T-helper 9 cell (primary cell): ENCODE measurements around the gene CDK5RAP3.
"Not testable (repeated sequence)": the region's sequence is repeated elsewhere in the genome, so short reads cannot be mapped to it uniquely, and the experiment has no call there.

Source experiments
- DNase-seq: peaks from one replicate; pipeline ENCODE4 v3.0.0-alpha.2; 2020

The CDK5RAP3 gene

GRCh38 chr17:47975823-47976205 lies 4.9 kb downstream of the CDK5RAP3 start:
- DNase-seq, result no peak

GRCh38 chr17:47978324-47978723 lies 7.4 kb downstream of the CDK5RAP3 start:
- peak; percentile 31 for DNase-seq

DNA sequence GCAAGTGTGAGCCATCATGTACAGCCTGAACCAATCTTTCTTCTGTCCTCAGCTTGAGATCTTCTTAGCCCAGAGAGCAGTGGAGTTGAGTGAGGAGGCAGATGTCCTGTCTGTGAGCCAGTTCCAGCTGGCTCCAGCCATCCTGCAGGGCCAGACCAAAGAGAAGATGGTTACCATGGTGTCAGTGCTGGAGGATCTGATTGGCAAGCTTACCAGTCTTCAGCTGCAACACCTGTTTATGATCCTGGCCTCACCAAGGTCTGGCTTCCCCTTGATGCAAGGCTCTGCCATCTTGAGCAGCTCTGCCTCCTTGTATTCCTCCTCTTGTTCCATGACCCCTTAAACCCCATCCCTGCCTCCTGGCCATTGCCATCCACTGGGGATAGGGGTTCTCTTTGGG lies 9.6 kb downstream of the CDK5RAP3 start:
- DNase-seq, result no peak

DNA sequence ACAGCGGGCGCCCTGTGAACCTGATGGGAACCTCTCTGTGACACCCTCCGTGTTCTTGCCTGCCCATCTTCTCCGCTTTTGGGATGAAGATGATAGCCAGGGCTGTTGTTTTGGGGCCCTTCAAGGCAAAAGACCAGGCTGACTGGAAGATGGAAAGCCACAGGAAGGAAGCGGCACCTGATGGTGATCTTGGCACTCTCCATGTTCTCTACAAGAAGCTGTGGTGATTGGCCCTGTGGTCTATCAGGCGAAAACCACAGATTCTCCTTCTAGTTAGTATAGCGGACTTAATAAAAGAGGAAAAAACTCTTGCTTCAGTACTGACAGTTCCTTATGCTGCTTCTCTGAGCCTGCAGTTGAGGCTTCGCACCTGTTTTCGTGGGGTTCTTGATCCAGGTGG lies 10.5 kb downstream of the CDK5RAP3 start:
- DNase-seq, result no peak

DNA sequence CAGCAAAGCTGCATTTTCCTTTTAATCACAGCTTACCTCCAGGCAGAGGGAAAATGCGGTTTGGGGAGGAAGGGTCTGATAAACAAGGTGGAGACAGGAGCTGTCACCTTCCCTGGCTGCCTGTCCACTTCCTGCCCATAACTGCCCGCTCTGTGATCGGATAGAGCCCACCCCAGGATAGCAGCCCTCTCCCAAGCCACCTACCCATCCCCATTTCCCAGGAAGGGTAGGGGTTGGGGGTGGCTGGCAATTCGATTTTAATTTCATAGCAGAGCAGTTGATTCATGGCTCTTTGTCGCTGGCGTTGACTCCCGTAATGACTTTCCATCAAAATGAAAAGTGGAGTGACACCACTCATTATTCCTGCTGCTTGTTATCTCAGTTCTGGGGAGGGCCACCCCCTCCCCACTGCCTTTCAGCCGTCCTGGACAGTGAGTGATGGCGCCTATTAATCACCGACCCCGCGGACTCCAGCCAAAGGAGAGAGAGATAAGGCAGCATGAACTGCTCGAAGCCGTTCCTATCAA lies 11.2 kb downstream of the CDK5RAP3 start:
- no peak for DNase-seq

GRCh38 chr17:47982645-47983390 lies 11.9 kb downstream of the CDK5RAP3 start:
- no peak for DNase-seq

GRCh38 chr17:47983492-47984223 lies 12.7 kb downstream of the CDK5RAP3 start:
- DNase-seq, result no peak

DNA sequence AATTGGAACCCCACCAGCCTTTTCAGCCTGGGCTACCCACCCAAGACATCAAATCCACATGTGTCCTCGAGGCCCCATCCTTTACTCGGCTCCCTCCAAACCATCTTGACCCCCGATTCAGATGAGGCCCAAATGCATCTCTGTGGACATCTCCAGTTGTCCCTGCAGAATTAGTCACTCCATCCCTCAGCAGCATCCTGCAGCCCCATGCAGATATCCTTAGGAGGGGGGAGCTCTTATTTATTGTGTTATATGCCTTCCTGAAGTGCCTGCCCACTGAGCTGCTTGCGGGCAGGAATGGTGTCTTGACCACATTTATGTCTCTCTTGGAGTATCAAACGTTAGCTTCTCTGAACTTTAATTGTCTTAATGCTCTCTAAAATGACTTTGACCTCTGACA lies 15.6 kb downstream of the CDK5RAP3 start:
- DNase-seq, result no peak

DNA sequence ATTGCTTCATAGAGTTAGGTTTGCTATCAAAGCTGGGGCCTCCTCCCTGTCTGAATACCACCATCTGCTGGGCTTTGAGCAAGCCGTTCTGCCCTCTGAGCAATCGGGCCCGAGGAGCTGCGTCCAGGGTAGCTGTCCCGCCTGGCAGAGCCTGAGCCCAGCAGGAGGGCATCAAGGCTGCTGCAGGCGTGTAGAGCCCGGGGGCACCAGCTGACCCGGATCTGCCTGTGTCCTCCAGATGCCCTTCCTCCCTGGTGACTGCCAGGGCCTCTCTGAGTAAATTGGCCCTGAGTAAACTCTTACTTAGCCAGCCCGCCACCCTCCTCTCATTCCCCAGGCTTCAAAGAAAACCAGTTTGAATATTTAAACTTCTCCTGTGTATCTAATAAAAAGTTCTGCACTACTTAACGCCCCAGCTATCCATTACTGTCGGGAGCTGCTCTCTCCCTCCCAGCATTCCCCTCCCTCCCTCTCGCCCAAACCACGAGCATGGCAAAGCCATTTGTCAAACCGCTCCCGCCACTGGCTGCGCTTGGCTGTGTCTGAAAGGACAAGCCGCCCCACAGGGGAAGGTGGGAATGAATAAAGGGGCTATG lies 16.4 kb downstream of the CDK5RAP3 start:
- DNase-seq, result no peak

DNA sequence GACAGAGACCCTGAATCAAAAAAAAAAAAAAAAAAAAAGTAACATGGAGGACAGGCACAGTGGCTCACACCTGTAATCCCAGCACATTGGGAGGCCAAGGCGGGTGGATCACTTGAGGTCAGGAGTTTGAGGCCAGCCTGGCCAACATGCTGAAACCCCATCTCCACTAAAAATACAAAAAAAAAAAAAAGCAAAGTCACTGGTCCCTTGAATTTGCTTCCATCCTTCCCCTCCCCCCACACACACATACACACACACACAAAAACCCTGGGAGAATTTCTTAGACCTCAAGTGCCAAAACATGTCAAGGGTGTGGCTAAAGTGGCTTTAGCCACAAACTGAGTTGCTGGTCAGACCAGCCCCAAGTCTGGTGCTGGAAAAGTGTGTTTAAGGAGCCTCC lies 17.5 kb downstream of the CDK5RAP3 start:
- DNase-seq, result not testable (repeated sequence)

DNA sequence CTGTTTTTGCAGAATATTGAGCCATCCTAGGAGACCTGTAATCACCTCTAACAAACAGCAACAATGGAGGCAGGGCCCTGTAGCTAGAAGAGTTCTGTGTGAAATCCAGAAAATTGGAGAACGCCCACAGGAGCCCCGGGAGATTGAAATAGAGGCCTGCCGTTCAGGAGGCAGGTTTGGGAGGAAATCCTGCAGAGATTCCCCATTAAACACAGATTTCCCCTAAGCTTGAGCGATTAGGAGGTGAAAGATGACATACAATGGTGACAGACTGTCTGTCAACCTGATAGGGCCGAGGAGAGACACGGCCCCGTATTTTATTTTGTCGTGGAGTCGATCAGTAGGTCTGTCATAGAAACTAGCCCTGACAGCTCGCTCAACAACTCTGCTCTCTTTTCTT lies 18.2 kb downstream of the CDK5RAP3 start:
- DNase-seq, result no peak

DNA sequence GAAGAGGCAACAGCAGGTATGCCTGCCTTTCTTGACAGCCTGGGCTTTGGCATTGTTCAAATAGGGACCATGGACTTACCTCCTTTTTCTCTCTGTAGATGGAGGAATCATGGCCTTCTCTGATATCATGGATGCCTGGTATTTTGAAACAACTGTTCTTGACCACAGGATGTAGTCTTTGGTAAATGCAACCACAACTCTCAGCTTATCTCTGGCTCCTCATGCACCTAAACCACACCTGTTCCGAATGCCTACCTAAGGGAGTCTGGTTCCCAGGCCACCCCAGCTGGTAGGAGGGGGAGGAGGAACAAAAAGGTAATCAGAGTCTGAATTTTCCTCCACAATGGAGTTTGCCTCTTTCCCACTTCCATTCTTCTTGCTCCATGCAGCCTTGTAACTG lies 18.8 kb downstream of the CDK5RAP3 start:
- no peak for DNase-seq

DNA sequence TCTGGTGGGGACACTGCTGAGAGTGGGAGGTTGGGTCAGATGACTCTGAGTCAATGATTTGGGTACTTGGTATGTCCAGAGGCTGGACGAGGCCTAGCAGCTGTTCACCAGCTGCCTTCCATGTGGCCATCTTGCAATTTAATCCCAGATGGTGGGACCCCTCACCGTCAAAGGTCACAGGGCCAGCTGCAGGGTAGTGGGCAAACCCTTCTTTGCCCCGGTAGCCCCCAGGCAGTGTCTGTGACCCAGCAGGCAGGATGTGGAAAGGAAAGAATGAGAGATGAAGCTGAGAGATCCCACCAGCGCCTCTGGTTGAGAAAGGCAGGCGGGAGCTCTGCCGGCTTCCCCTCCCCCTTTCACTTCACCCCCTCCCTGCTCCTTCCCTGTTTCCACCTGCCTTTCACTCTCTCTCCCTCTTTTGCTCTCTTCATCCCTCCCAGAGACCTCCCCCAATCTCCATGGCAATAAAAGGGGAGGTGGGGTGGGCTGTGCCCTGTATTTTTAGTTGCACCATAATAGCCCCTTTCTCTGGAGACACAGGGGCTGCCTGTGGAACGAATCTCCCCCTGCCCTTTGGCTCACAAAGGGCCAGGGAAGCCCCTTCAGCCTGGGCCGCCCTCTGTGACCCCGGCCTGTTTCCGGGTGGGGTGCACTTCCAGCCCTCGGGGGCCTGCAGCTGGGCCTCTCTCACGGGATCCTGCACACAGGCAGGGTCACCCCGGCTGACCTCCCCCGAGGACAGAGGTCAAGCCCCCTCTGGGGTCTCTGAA lies 20.2 kb downstream of the CDK5RAP3 start:
- no peak for DNase-seq

GRCh38 chr17:47992216-47992615 lies 21.3 kb downstream of the CDK5RAP3 start:
- no peak for DNase-seq

DNA sequence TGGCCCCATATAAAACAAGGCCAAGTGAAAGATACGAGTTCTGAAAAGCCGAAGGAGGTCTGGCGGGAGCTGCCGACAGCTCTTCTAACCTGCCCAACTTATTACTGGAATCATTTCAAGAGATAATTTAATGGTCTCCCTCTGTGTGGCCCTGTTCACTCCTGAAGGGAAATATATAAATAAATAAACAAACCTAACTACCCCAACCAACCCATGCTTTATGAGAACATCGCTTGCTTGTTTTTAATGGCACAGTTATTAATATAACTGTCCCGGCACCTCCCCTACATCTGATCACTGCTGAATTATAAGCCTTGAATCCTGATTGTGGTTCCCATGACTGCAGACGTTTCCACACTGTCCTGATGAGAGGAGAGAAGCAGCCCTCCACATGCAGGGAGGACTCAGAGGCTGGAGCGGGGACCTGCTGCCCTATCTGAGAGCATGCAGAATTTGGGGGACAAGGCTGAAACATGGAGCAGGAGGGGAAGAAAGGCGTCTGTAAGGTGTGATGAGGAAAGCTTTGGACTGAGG lies 22.2 kb downstream of the CDK5RAP3 start:
- no peak for DNase-seq

- no peak for DNase-seq
Observed at GRCh38 chr17:47993964-47994363, 23.1 kb downstream of the CDK5RAP3 start.

DNA sequence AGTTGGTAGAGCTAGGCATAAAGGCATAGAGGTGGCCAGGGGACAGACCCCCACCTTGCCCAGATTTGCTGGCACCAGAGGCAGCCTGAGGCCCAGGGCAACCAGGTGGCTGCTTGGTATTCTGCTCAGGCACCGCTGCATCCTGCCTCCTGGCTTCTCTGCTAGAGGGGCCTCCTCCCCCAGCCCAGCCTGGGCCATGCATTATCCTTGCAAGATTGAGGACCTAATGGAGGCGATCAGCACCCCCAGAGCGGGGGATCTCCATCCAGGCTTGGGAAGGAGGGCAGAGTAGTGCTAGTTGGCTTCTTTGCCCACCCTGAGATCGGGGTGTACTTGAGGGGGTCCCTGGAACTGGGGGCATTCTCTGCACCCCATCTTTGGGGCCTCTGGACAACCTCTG lies 23.8 kb downstream of the CDK5RAP3 start:
- DNase-seq, result no peak

- DNase-seq, result no peak
Observed at GRCh38 chr17:47995241-47995935, 24.5 kb downstream of the CDK5RAP3 start.

DNA sequence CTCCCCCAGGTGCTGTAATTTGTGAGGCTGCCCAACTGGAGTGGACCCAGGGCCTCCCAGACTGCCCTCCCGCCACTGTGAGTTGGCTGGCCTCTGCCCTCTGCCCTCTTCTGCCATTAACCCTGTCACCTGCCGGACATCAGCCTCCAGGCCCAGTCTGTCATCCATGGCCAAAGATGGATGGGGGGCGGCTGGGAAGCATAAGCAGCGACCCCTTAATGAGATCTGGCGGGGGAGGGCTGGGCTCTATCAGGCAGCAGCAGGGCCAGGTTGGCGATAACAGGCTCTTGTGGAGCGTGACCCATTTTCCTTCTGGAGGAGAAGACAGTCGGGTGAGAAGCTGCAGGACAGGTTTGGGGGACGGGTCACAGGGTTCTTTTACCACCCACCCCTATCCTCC lies 25.3 kb downstream of the CDK5RAP3 start:
- DNase-seq, result no peak

DNA sequence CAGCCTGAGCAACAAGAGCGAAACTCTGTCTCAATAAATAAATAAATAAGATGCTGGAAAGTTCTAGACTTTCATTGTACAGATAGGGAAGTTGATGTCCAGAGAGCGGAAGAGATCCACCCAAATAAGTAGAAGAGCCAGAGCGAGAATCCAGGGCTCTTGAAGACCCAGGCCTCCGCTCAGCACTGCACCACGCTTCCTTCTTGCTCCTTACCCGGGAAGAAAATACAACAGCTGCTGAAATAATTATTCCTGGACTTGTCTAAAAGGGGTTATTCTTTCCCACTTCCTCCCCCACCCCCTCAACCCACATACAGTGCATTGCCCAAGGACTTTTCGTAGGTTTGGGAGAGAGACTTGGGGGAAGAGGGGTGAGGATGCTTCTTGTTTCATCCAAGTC lies 26.7 kb downstream of the CDK5RAP3 start:
- DNase-seq, result no peak

DNA sequence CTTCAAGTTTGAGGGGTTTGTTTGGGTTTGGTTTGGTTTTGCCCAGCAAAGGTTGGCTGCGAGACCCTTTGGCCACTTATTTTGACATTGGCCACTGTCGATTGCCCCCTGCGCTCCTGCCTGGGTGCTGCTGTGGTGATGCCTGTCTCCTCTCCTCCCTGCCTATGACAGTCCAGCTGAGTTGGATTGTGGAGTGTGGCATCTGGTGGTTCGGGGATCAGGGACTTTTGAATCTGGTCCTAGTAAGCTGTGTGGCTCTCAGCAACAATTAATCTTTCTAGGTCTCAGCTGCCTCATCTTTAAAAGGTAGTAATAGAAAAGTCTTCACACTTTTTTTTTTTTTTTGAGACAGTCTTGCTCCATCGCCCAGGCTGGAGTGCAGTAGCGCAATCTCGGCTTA lies 27.1 kb downstream of the CDK5RAP3 start:
- DNase-seq, result no peak

DNA sequence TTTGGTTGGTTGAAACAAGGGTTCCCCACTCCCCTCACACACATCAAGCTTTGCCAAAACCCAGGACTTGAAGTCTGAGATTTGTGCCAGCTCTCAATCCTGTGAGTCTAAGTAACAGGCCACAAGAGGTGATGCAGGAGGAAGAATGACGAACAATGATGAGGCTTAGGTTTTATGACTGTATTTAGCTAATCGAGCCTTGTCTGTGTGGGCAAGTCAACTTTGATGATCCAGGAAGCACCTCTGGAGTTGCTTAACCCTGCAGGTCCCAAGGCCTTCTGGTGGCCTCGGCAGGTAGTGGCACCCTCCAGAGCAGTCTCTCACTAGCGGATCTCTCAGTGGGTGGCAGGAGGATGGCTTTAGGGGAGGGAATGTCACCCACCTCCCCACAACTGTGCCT lies 28.7 kb downstream of the CDK5RAP3 start:
- DNase-seq, result no peak
